K562 (cell line): ENCODE data around the gene RASGRP4. TPM values are rescaled to one million over a fixed set of nuclear protein-coding genes. Genes with fewer than 3 reads are reported as not detected.

Experiments used
- ATF4 ChIP-seq: fragments of 450-650 bp; formaldehyde crosslinking; IDR thresholded peaks from 2 replicates; pipeline ENCODE4 v1.4.0; 2022; ENCODE audit warnings: mild to moderate bottlenecking, moderate library complexity
- CUX1 ChIP-seq: fragments of 200-800 bp; sonication (Bioruptor generic); IDR thresholded peaks from 2 replicates; pipeline ENCODE4 v1.6.1; 2016; ENCODE audit warnings: missing genetic modification characterization, missing compliant biosample characterization
- HEY1 ChIP-seq: fragments of 250-450 bp; sonication (Bioruptor Pico); IDR thresholded peaks from 2 replicates; pipeline ENCODE4 v1.5.0; 2020; ENCODE audit warnings: mild to moderate bottlenecking, moderate library complexity, borderline replicate concordance
- RREB1 ChIP-seq: fragments of 250-450 bp; sonication (Bioruptor Pico); IDR thresholded peaks from 2 replicates; pipeline ENCODE4 v1.4.0; 2020
- SMAD4 ChIP-seq: fragments of 250-450 bp; sonication (Bioruptor Pico); conservative IDR thresholded peaks from 2 replicates; pipeline ENCODE4 v1.8.0; 2021; ENCODE audit warnings: inconsistent platforms, mild to moderate bottlenecking, moderate library complexity
- SRF ChIP-seq, 2 experiments: fragments of 250-450, 450-650 bp in 1 of 2; sonication (Bioruptor Pico) in 1 of 2; sonication (generic) in 1 of 2; formaldehyde crosslinking; IDR thresholded peaks; 2 replicates each; pipeline versions ENCODE4 v1.5.0 to v1.5.1; 2020 to 2022; ENCODE audit warnings: mild to moderate bottlenecking in 1 of 2, missing genetic modification reagents in 1 of 2
- ZNF507 ChIP-seq: conservative IDR thresholded peaks from 2 replicates; pipeline ENCODE4 v1.6.1; 2017; ENCODE audit warnings: missing genetic modification characterization, missing compliant biosample characterization
- ZNF609 ChIP-seq: sonication (generic); formaldehyde crosslinking; IDR thresholded peaks from 2 replicates; pipeline ENCODE4 v1.8.1; 2023; ENCODE audit warnings: missing genetic modification reagents, mild to moderate bottlenecking, borderline replicate concordance
- polyA plus RNA-seq, 8 experiments: library from polyadenylated mRNA; depleted of rRNA in 4 of 8; stranded (reverse) in 5 of 8; unstranded in 3 of 8; fragments of >200 nt; fragmentation: Nextera tagmentation in 2 of 8; fragmentation: Illumina TruSeq in 1 of 8; extraction: Ambion mirVana in 2 of 8; extraction: Trizol in 1 of 8; gene quantifications; 2 replicates each; pipeline versions ENCODE4 v1.2.1 to v1.2.3, GENCODE V29; 2011 to 2014; ENCODE audit warnings: inconsistent platforms in 1 of 8, missing spikeins in 1 of 8
- total RNA-seq, 7 experiments: library from RNA; depleted of rRNA in 6 of 7; stranded (reverse); fragments of >200 nt in 6 of 7; fragmentation: Illumina TruSeq in 2 of 7; extraction: Trizol in 2 of 7; gene quantifications; 2 replicates each; pipeline versions ENCODE4 v1.2.1 to v1.2.3, GENCODE V29; 2011 to 2021; ENCODE audit warnings: low replicate concordance in 1 of 7

RASGRP4 gene
- total and polyA plus RNA-seq, 9 of the 15 experiments (the other 6 are each of a cell fraction or from before 2014, with no cell fraction given), result 0.39 to 4.6 (median 3.8) TPM

- no peak for TF ChIP-seq RREB1 (CRISPR knock-in tag)
- TF ChIP-seq SRF (CRISPR knock-in tag; IDR thresholded peaks at IDR 0.05), result no peak
- no peak for TF ChIP-seq ATF4 (CRISPR knock-in tag)
- no peak for TF ChIP-seq CUX1 (CRISPR knock-in tag)
- TF ChIP-seq SMAD4 (CRISPR knock-in tag), result no peak
- no peak for TF ChIP-seq ZNF507 (tag)
- no peak for TF ChIP-seq ZNF609
- TF ChIP-seq HEY1 (CRISPR knock-in tag), result no peak
Observed at GRCh38 chr19:38389957-38390924, 35.8 kb downstream of the RASGRP4 start (continued).
